ENCODE measurements around the gene CA5A.
"Not testable (repeated sequence)": the region's sequence is repeated elsewhere in the genome, so short reads cannot be mapped to it uniquely, and the experiment has no call there.

The CA5A gene

DNA sequence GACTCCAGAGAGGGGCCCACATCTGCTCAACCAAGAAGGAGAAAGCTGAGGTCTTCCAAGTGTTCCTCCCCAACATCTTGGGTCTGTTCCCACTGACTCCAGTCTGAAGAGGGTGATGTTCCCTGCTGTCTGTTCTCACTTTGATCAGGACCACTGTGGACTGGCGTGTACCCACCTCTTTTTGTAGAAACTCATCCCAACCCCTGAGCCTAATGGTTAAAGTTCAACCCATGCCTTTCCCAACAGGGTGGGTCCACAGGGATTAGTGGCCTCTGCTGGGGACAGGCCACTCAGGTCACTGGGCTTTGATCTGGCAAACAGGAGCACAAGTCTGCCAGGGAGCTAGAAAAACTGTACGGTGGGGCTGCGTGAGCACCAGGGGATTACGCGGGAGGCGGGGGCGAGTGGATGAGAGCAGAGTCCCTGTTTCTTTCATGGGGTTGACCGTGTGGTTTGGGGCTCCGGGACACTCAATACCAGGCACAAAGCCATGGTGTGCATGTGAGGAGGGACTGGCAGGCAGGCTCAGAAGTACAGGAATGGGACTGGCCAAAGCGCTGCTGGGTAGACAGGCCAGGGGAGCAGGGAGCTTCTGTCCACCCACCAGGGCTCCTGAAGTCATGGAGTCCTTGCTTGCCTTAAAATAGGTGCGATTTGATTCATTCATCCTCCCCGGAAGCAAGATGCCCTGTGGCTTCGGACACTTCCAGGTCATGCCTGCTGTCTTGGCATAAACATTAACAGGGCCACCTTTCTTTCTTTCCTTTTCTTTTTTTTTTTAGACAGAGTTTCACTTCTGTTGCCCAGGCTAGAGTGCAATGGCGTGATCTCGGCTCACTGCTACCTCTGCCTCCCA is at the start of gene CA5A:
Gene CA5A (minus strand): TSS at position 155 of the 856 bp plus-strand sequence. CDS start 79 bp downstream, at position 76.
- DNase-seq (ENCODE audit: low read depth in 2 of 2) = no peak

DNA sequence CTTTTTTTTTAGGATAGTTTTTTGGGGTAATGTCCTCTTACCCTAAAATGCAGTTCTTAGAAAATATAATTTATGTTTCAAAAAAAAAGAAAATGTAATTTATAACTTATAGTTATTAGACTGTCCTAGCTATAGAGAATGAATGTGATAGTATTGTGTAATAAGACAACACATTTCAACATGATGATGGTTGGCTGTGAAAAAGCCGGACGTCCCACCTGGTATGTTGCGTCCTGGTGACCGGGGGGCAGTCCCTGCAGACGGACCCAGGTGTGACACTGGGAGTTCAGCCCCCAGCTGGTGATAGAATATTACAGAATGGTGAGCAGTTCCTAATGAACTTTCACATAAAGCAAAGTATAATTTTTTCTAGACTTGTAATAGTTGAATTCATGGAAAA is 49.2 kb upstream of the CA5A start:
- not testable (repeated sequence) for DNase-seq (ENCODE audit: low read depth in 2 of 2)

DNA sequence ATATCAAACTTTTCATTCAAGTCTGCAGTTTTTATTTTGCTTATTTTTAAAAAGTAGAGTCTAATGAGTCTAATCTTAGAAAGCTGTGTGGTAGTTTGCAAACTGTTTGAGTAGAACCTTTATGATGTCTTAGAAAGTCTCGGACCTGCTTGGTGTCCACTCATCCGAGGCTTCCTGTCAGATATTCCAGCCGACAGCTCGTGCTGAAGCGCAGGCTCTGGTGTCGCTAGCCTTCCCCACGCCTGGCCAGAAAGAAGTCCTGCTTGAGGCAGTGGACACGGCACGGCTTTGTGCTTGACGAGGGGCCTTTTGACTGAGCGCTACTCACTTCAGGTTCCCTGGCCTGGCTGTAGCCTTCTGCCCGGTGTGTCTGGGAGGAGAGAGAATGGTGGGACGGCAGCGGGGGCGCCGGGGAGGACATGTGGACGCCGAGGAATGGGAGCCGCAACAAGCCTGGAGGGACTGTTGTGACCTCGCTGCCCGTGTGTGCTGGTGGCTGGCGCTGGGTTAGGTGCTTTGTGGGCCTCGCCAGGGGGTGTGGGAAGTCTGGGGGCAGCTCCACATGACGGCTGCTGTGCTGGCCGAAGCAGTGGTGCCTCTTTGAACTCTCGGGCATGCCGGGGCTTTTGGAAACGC is 48.4 kb upstream of the CA5A start:
- DNase-seq (ENCODE audit: low read depth in 2 of 2) = no peak

DNA sequence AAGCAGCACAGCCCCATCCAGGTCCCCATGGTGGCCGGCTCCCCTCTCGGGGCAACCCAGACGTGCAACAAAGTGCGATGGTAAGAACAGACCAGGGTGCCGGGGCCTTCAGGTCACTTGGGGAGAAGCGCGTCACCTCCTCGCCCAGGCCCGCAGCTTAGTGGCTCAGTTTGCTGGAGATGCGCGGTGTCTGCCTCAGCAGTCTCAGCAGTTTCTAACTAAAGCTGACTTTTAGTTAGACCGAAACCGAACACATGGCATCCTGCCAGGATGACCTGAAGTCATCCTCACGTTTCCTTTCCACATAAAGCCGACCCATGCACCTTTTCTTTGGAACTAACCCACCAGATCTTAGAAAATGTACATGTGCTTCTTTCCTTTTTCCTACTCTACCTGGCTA is 47.9 kb upstream of the CA5A start:
- not testable (repeated sequence) for DNase-seq (ENCODE audit: low read depth in 2 of 2)

DNA sequence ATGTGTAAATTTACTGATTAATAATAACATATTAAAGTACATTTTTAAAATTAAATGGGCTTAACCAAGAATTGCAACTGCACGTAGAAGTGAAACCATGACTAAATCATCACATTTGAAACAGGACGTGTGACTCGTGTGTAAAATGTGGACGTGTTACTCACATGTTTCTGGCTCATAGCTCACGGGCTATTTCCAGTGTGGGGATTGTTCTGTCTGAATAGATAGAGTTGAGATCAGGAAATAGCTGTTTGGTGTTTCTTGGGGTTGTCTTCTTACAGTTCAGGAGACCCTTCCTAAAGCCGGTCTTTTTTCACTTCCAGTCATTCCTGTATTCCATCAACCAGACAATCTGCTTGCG is 47.4 kb upstream of the CA5A start:
- not testable (repeated sequence) for DNase-seq (ENCODE audit: low read depth in 2 of 2)

DNA sequence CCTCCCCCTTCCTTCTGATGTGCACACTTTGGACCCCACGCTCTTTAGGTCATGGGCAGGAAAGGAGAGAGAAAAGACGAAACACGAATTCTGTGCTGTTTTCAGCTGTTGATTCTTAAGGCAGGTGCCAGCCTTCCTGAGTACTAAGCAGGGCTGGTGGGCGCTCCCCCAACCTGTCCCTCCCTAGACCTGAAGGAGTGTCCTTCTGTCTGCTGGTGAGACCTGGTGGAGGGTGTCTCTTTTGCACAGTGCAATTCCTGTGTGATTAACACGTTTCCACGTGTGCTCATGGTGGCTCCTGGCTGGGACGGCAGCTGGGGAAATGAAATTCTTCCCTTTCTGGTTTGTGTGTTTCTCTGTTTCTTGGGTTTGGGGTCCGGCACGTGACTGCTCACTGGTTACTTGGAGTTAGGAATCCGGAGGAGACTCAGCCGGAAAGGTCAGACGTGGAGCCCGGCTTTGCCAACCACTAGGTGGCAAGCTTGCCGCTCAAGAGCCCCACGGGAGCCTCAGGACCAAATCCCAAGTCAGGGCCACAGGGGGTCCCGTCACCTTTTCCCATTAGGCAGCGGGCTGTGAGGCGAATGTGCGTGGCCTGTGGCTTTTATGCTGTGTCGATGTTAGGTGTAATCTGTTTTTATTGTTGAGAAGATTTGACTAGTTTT is 46.9 kb upstream of the CA5A start:
- DNase-seq (ENCODE audit: low read depth in 2 of 2) = not testable (repeated sequence)

DNA sequence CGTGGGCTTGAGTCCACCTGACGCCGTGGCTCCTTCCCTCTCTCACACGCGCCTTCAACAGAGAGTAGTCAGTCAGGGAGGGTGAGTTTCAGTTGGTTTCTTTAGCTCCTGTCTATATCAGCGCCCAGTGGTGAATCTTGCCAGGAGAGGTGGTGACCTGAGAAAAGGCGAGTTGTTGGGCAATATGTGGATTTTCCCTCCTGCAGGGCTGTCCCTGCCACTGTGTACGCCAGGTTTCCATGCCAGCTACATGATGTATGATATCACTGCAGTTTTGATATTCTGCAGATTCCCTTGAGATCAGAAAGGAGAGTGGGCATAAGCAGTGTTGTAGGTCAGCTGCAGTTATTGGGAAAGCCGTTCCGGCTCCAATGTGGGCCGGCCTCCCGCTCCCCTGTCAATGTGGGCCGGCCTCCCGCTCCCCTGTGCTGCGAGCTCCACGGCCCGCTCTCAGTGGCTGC is 46.3 kb upstream of the CA5A start:
- no peak for DNase-seq (ENCODE audit: low read depth in 2 of 2)

DNA sequence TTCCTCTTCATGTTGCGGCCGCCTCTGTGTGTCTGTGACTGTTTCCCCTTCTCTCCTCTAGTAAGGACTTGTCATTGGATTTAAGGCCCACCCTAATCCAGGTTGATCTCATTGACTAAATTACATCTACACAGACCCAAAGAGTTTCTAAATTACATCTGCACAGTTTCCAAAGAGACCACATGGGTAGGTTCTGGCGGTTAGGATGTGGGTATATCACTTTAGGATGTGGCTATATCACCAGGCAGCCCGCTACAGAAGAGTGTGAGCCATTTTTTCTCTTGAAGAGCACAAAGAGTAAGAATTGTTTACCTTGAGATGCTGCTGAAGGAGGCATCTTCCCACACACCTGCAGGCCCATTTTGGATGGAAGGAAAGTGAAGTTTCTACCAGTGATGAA is 45.0 kb upstream of the CA5A start:
- not testable (repeated sequence) for DNase-seq (ENCODE audit: low read depth in 2 of 2)

DNA sequence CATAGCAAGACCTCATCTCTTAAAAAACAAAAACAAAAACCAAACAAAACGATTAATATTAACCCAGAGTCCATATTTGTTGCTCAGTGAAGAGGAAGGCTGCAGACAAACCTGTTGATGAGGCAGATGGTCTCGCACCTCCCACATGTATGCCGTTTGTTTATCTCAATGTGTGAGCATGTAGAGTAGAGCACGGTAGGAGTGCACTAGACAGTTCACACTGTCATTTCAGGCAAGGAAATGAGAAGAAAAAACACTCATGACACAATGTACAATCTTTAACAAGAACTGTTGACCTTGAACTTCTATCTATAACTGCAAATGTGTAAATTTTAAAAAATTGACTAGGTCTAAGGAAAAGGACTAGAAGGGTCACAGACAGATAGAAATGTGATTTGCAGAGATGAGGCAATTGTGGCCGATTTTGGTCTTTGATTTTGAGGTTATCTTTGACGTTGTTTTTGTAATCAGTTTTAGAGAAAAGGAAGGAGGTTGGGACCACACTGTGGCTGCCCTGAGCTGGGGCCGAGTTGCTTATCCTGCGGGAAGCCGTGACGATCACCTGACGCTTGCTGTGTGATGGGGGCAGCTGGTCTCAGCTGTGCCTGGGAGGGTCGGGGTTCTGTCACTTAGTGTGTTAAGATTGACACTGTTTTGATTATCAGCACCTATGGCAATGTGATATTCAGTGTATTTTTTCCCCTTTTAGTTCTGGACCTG is 43.7 kb upstream of the CA5A start:
- DNase-seq (ENCODE audit: low read depth in 2 of 2) = not testable (repeated sequence)

DNA sequence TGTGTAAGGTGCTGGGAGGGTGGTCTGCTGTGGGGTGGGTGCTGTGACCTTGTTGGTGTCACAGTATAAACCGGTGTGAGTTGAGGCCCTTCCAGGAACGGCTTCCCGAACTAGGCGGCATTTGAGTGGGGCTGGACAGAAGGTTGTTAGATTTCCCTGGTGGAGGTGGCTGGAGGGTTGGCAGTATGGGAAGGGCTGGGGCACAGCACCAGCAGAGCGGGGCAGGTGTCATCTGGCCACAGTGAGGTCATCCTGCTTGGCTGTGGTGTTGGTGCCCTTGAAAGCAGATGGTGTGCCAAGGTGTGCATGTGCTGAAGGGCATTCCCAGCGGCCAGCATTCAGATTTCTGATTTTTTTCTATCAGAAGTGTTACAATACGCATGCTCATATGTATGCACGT is 43.0 kb upstream of the CA5A start:
- no peak for DNase-seq (ENCODE audit: low read depth in 2 of 2)

DNA sequence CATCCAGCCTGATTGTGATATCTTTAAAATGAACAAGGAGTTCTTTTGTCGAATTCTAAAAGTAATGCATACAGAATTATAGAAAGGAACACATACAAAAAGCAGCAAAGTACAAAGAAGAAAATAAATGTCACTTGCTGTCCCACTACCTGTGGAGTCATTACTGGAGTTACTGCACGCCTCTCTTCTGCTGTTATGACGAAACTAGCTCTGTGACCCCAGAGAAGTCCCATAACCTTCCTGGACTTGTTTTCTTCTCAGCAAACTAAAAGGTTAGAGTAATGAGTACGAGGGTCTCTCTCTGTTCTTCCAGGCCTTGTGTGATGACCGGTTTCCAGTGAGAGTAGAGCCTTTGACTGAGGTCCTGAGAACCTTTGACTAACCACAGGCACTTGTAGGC is 41.8 kb upstream of the CA5A start:
- no peak for DNase-seq (ENCODE audit: low read depth in 2 of 2)

DNA sequence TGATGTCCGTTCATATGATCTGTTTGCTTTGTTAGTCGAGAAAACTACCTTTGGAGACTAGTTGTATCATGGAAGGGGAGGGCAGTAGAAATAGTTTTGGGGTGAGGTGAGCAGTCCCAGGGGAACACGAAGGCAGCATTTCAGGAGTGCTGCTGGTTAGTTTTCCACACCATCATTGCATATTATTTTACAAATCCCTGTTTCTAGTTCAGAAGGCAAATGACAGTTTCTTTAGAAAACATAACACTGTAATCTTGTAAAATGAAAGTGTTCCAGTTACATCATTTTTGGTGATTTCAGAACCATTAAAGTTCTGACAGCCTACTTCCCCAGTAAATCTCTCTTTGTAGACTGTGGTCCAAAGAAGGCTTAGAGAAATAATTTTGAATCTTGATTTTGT is 40.3 kb upstream of the CA5A start:
- DNase-seq (ENCODE audit: low read depth in 2 of 2) = no peak

DNA sequence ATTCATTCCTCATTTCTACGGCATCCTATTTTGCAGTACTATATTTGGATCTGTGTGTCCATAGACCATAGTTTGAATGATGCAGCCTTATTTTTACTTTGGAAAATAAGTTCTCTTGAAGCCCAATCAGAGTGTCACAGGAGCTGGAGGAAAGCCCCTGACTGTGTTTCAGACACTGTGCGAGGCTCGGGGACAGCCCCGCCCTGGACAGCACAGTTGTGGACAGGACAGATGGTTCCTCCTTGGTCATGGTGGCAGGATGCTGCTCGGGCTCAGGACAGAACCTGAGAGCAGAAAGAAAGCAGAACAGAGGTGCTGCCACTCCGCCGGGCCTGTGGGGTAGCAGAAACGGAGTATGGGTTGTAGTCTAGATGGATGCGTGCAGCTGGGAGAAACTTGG is 37.8 kb upstream of the CA5A start:
- DNase-seq (ENCODE audit: low read depth in 2 of 2) = no peak

DNA sequence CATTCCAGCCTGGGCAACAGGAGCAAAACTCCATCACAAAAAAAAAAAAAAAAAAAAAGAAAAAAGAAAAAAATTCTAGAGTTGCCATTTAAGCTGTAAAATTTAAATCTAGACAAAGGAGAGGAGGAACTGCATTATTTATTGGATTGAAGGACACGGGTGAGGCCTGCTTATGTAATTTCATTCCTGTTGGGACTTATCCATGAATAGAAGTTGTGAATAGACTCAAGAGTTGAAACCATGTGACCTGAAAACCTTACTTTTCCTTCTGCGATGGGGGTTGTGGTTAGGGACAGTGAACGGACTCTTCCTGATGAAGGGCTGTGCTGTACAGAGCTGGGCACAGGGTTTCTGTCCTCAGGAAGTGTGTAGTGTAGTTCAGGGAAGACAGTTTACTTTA is 37.4 kb upstream of the CA5A start:
- no peak for DNase-seq (ENCODE audit: low read depth in 2 of 2)

DNA sequence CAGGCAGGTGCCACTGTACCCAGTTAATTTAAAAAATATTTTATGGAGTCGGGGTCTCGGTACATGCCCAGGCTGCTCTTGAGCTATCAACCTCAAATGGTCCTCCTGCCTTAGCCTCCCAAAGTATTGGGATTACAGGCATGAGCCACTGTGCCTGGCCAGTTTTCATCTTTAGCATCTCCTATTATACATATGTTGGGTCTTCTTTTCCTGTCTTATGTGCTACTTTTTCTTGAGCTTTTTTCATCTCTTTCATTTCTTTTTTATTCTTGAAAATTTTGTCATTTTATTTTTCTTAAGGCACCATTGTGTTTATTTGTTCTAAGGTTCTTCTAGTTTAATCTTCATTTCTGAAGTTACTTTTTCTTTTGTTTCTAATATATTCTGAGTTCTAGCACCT is 35.6 kb upstream of the CA5A start:
- DNase-seq (ENCODE audit: low read depth in 2 of 2) = no peak

DNA sequence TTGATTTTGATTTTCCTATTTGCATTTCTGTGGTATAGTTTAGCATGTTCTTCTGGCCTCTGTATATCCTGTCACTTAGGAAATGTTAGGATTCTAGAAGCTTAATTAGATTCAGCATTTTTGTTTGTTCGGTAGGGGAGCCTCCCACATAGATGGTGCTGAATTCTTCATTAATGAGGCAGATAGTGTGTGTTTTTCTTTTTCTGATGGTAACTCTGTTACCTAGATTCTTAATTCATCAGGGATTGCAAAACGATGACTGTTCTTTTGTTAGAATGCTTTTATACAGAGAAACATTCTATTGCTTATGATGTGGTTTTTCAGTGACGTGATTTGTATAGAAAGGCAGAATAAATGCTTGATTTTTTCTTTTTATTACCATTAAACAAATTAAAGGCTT is 33.9 kb upstream of the CA5A start:
- no peak for DNase-seq (ENCODE audit: low read depth in 2 of 2)

DNA sequence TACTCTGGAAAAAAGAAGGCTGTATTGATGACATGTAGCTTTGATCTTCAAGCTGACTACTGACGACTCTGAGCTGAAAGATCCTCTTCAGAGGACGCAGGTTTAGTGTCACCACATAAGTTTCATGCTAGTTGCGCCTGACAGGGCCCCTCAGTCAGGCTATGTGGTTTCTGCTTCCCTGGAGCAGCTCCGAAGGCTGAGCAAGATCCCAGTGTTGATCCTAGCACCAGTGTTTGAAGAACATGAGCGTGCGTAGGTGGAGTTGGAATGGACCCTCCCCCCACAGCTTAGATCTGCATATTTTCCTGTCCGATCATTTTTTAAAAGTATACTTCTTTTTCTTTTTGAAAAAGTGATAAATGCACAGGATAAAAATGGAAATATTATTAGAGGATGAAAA is 32.2 kb upstream of the CA5A start:
- DNase-seq (ENCODE audit: low read depth in 2 of 2) = no peak

DNA sequence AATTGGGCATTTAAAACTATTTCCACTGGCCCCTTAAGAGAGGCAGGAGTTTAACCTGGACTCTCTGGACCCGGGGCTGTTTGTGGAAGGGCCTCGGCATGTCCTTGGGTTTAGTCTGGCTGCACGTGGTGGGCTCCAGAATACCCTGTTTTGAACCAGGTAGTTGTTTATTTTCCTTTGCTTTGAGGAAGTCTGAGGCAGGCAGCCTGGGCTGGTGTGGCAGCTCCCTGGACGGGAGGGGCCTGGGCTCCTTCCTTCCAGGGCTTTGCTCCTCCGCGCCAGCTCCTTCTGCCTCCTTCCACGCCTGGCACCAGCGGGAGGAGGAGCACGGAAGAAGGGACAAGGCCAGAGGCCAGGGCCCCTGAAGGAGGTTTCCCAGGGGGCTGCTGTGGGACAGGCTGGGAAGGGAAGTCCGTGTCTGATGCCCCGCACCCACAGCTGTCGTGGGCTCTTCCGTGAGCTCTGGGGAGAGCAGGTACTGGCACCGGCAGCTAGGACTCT is 30.4 kb upstream of the CA5A start:
- DNase-seq (ENCODE audit: low read depth in 2 of 2) = no peak

DNA sequence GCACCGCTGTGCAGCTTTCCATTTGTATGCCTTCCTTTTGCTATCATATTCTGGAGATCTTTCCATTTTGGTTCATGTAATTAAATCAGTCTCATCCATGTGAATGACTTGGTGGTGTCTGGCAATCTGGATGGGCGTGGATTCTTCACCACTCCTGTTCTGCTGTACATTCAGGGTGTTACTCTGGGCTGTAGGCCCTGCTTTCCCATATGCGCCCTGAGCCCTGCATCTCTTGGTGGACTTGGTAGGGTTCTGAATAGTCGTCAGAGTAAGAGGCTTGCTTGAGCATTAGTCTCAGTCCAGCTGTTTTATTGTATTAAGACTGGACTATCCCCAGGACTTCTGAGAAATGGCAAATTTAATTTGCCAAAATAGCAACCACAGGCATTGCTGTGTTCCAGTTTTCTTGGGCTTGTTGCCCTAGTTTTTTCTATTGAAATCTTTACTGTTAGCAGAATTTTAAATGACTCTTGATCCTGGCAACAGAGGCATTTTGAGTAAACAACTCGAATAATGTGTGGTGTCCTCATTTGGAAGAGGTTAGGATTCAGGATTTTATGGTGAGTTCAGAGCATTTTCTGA is 29.8 kb upstream of the CA5A start:
- no peak for DNase-seq (ENCODE audit: low read depth in 2 of 2)

DNA sequence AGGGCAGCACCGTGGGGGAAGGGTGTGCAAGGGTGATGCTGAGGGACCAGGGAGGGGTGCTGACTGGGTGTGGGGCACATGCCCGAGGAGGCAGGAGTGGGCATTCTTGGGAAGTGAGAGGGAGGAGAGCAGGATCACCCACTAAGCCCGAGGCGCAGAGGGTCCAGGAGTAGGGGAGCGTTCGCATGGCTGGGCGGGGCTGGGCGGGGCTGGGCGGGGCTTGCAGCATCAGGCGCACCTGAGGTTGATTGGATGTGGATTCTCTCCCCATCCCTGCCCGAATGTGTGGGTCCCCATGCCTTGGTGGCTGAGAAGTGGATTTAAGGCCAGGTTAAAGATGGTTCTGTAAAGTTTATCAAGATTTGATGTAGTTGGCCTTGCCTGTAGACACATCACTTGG is 29.1 kb upstream of the CA5A start:
- no peak for DNase-seq (ENCODE audit: low read depth in 2 of 2)

DNA sequence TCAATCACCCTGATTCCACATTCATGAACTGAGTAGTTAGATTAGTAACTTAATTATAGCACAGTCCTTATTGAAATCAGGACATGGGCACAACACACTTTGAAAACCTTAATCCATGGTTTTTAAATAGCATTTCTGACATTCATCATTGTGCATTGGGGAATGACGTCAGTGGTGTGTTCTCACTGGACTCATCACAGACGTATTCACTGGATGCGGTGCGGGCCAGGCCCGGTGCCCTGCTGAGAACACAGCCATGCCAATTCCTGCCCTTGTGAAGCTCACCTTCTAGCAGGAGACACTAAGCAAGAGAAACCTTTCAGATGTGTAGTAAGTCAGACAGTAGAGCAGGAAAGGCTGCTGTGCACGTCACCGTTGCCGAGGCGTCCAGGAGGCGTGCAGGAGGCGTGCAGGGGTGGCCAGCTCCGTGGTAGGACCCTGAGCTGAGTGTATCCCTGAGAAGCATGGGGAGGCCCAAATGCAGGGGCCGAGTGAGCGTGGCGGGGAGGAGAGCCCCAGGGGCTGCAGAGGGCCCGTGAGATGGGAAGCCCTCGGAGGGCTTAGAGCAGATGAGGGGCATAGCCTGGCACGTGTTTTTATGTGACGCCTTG is 27.8 kb upstream of the CA5A start:
- no peak for DNase-seq (ENCODE audit: low read depth in 2 of 2)
